Keratinocyte (primary cell): Measurements from ENCODE around the gene RAB8B. TPM values are rescaled to one million over a fixed set of nuclear protein-coding genes. Genes with fewer than 3 reads are reported as not detected.

Source experiments
- DNase-seq: peaks from one replicate; pipeline ENCODE4 v3.0.0-alpha.2; 2011; ENCODE audit warnings: low read depth, missing footprints, low spot score
- FAIRE-seq: peaks from 2 replicates; lab custom pipeline; 2011; peaks lifted over from hg19 to GRCh38; lab: Jason Lieb, UNC
- H2AFZ ChIP-seq: 2 replicates; pipeline ENCODE4 v1.6.0; 2012; ENCODE audit warnings: low read length, control low read depth, inconsistent platforms; ENCODE audit not compliant: control insufficient read depth
- H3K27ac ChIP-seq: 2 replicates; pipeline ENCODE4 v1.5.1; 2011; ENCODE audit warnings: low read length; ENCODE audit not compliant: control insufficient read depth, insufficient read depth
- H3K27me3 ChIP-seq: 3 replicates; pipeline ENCODE4 v1.6.0; 2011; ENCODE audit warnings: low read length; ENCODE audit not compliant: control insufficient read depth, insufficient read depth; ENCODE audit errors: extremely low read depth
- H3K36me3 ChIP-seq, 2 experiments: 2 replicates in 1 of 2; 3 replicates in 1 of 2; pipeline ENCODE4 v1.5.1; 2011; ENCODE audit warnings: low read length in 2 of 2, mild to moderate bottlenecking in 1 of 2; ENCODE audit not compliant: control insufficient read depth in 2 of 2, insufficient read depth in 2 of 2; ENCODE audit errors: extremely low read depth in 1 of 2
- H3K4me1 ChIP-seq: 3 replicates; pipeline ENCODE4 v1.5.1; 2011; ENCODE audit warnings: low read length; ENCODE audit not compliant: control insufficient read depth, insufficient read depth; ENCODE audit errors: extremely low read depth
- H3K4me2 ChIP-seq: 3 replicates; pipeline ENCODE4 v1.6.0; 2011; ENCODE audit warnings: low read depth, low read length; ENCODE audit not compliant: control insufficient read depth, insufficient read depth; ENCODE audit errors: extremely low read depth
- H3K4me3 ChIP-seq, 3 experiments: fragments of 200-600 bp in 1 of 3; sonication (generic) in 1 of 3; 2 replicates in 2 of 3; 3 replicates in 1 of 3; pipeline ENCODE4 v1.5.1; 2011 to 2016; ENCODE audit warnings: low read length in 3 of 3, mild to moderate bottlenecking in 3 of 3, control low read depth in 2 of 3, inconsistent platforms in 1 of 3, low read depth in 1 of 3, mixed read lengths in 1 of 3, mixed run types in 1 of 3, moderate library complexity in 1 of 3; ENCODE audit not compliant: control insufficient read depth in 2 of 3, insufficient read depth in 2 of 3; ENCODE audit errors: extremely low read depth in 1 of 3
- H3K79me2 ChIP-seq: 2 replicates; pipeline ENCODE4 v1.6.0; 2012; ENCODE audit warnings: low read length; ENCODE audit not compliant: control insufficient read depth, insufficient read depth
- H3K9ac ChIP-seq: 3 replicates; pipeline ENCODE4 v1.6.0; 2011; ENCODE audit warnings: low read length; ENCODE audit not compliant: control insufficient read depth, insufficient read depth; ENCODE audit errors: extremely low read depth
- H3K9me1 ChIP-seq: 3 replicates; pipeline ENCODE4 v1.6.0; 2011; ENCODE audit warnings: low read length; ENCODE audit not compliant: control insufficient read depth, insufficient read depth; ENCODE audit errors: extremely low read depth
- H3K9me3 ChIP-seq: 2 replicates; pipeline ENCODE4 v1.5.1; 2012; ENCODE audit warnings: low read depth, low read length; ENCODE audit not compliant: control insufficient read depth
- H4K20me1 ChIP-seq: 3 replicates; pipeline ENCODE4 v1.6.0; 2011; ENCODE audit warnings: low read length; ENCODE audit not compliant: control insufficient read depth, insufficient read depth; ENCODE audit errors: extremely low read depth
- CTCF ChIP-seq, 3 experiments: IDR thresholded peaks in 1 of 3; conservative IDR thresholded peaks in 1 of 3; optimal IDR thresholded peaks in 1 of 3; 2 replicates in 2 of 3; 3 replicates in 1 of 3; pipeline versions ENCODE3 to v1.5.1; 2011; ENCODE audit warnings: low read length in 3 of 3, mild to moderate bottlenecking in 3 of 3, moderate library complexity in 2 of 3, control low read depth in 1 of 3, inconsistent platforms in 1 of 3; ENCODE audit not compliant: insufficient read depth in 2 of 3; ENCODE audit errors: extremely low read depth in 1 of 3
- EZH2 ChIP-seq: IDR thresholded peaks from one replicate; pipeline ENCODE4 v1.6.1; 2012; ENCODE audit warnings: inconsistent platforms, mild to moderate bottlenecking, low read length, moderate library complexity
- dilution Hi-C: fragments of 300-500 bp; cut with MboI; formaldehyde crosslinking; loops from one replicate; pipeline ENCODE4 v1.7.0; 2020; ENCODE audit warnings: low sequenced_read_pairs; ENCODE audit not compliant: extremely low pct_ligation_motif_present
- polyA plus RNA-seq, 5 experiments: library from polyadenylated mRNA; depleted of rRNA in 3 of 5; stranded (reverse) in 3 of 5; stranded (forward) in 1 of 5; unstranded in 1 of 5; fragments of >200 nt; gene quantifications; 1 replicate in 1 of 5; 2 replicates in 3 of 5; 3 replicates in 1 of 5; pipeline versions ENCODE4 v1.2.1 to v1.2.3, GENCODE V29; 2011 to 2012; ENCODE audit warnings: missing spikeins in 2 of 5, low read depth in 1 of 5, low replicate concordance in 1 of 5

RAB8B gene
- polyA plus RNA-seq, 1 donor (not counting 4 experiments of a cell fraction or from before 2014, with no cell fraction given), result 31.2 TPM

GRCh38 chr15:63260791-63261190 is 71.4 kb downstream of the RAB8B start:
- Histone ChIP-seq H3K9ac (no peak overlapping the region), H3K27me3 (no peaks in the 10 kb centered on the region), H3K4me1 (peaks cover 8% of the 10 kb centered on the region), H2AFZ (no peak overlapping the region), H3K9me3 (no peaks in the 10 kb centered on the region), H3K4me3 (no peak overlapping the region), H3K4me2 (no peak overlapping the region), H3K27ac (no peak overlapping the region), H4K20me1 (no peaks in the 10 kb centered on the region), H3K79me2 (no peaks in the 10 kb centered on the region), H3K36me3 (peaks cover 0 to 10% of the 10 kb centered on the region in 2 experiments), H3K9me1 (no peaks in the 10 kb centered on the region)
- TF ChIP-seq EZH2, result no peak
- TF ChIP-seq CTCF (optimal IDR thresholded peaks at IDR 0.05 in 1 of 3, IDR thresholded peaks at IDR 0.05 in 1 of 3, conservative IDR thresholded peaks at IDR 0.05 in 1 of 3; ENCODE audit: extremely low read depth in 1 of 3, insufficient read depth in 2 of 3, low read length in 3 of 3), result no peak
- no peak for DNase-seq
- dilution Hi-C loops, result no loop called here
- FAIRE-seq, result no peak

GRCh38 chr15:63261311-63261710 is 71.9 kb downstream of the RAB8B start:
- no peaks in the 10 kb centered on the region for H3K79me2 ChIP-seq
- H3K4me3 ChIP-seq, result no peak overlapping the region
- H3K36me3 ChIP-seq, result peaks cover 0 to 10% of the 10 kb centered on the region in 2 experiments
- no peaks in the 10 kb centered on the region for H3K9me1 ChIP-seq
- H3K9ac ChIP-seq, result no peak overlapping the region
- H2AFZ ChIP-seq, result no peak overlapping the region
- FAIRE-seq, result no peak
- dilution Hi-C loops, result no loop called here
- H3K4me1 ChIP-seq, result peaks cover 7% of the 10 kb centered on the region
- H3K4me2 ChIP-seq, result no peak overlapping the region
- no peaks in the 10 kb centered on the region for H3K9me3 ChIP-seq
- no peaks in the 10 kb centered on the region for H3K27me3 ChIP-seq
- no peak overlapping the region for H3K27ac ChIP-seq
- DNase-seq, result no peak
- H4K20me1 ChIP-seq, result no peaks in the 10 kb centered on the region
- TF ChIP-seq EZH2, result no peak
- TF ChIP-seq CTCF (optimal IDR thresholded peaks at IDR 0.05 in 1 of 3, IDR thresholded peaks at IDR 0.05 in 1 of 3, conservative IDR thresholded peaks at IDR 0.05 in 1 of 3; ENCODE audit: extremely low read depth in 1 of 3, insufficient read depth in 2 of 3, low read length in 3 of 3), result no peak
